WTC11 (cell line): ENCODE results near the gene AKIRIN2. TPM values are rescaled to one million over a fixed set of nuclear protein-coding genes. Genes with fewer than 3 reads are reported as not detected.

Experiments
- ATAC-seq: fragments of 200-7000 bp; cut with Tn5 transposase; 2 replicates; pipeline ENCODE4 v1.10.0; 2021; ENCODE audit warnings: mild to moderate bottlenecking, moderate library complexity
- CTCF ChIA-PET: fragments of 300-600 bp; sonication (Branson Sonifier 250); formaldehyde crosslinking; loops from one replicate; lab custom pipeline; 2021; ENCODE audit warnings: antibody characterized with exemption; lab: Charles Lee
- POLR2A ChIA-PET: fragments of 350-600 bp; sonication (Branson Sonifier 250); formaldehyde crosslinking; loops from one replicate; lab custom pipeline; 2021; ENCODE audit warnings: antibody characterized with exemption; lab: Charles Lee
- DNase-seq: peaks from one replicate; pipeline ENCODE4 v3.0.0; 2021; ENCODE audit warnings: low spot score
- H3K27ac Mint-ChIP-seq: 2 replicates; pipeline ENCODE4 v1.8.0; 2021; ENCODE audit warnings: mixed read lengths
- H3K27me3 Mint-ChIP-seq: 2 replicates; pipeline ENCODE4 v1.8.0; 2021; ENCODE audit warnings: low read depth, mild to moderate bottlenecking, moderate library complexity, mixed read lengths
- H3K36me3 Mint-ChIP-seq: 2 replicates; pipeline ENCODE4 v1.8.0; 2021; ENCODE audit warnings: mixed read lengths
- H3K4me1 Mint-ChIP-seq: 2 replicates; pipeline ENCODE4 v1.8.0; 2022; ENCODE audit warnings: mixed read lengths
- H3K4me3 Mint-ChIP-seq: 2 replicates; pipeline ENCODE4 v1.8.0; 2021; ENCODE audit warnings: mild to moderate bottlenecking, moderate library complexity, mixed read lengths
- H3K9me3 Mint-ChIP-seq: 2 replicates; pipeline ENCODE4 v1.8.0; 2021; ENCODE audit warnings: mixed read lengths
- EMX1 ChIP-seq: fragments of 250-450 bp; sonication (Bioruptor Pico); IDR thresholded peaks from 2 replicates; pipeline ENCODE4 v1.8.0; 2021; ENCODE audit warnings: mild to moderate bottlenecking
- FOXK1 ChIP-seq: sonication (generic); formaldehyde crosslinking; IDR thresholded peaks from 2 replicates; pipeline ENCODE4 v1.8.0; 2022; ENCODE audit warnings: mild to moderate bottlenecking, moderate library complexity, missing genetic modification reagents
- HMGA2 ChIP-seq: fragments of 250-450 bp; sonication (Bioruptor Pico); IDR thresholded peaks from 2 replicates; pipeline ENCODE4 v1.4.0; 2021; ENCODE audit warnings: mild to moderate bottlenecking, moderate library complexity
- JAZF1 ChIP-seq: fragments of 250-450 bp; sonication (Bioruptor Pico); IDR thresholded peaks from 2 replicates; pipeline ENCODE4 v1.9.0; 2021; ENCODE audit warnings: moderate library complexity, mild to moderate bottlenecking, inconsistent platforms
- SOX15 ChIP-seq: fragments of 250-450 bp; sonication (Bioruptor Pico); IDR thresholded peaks from 2 replicates; pipeline ENCODE4 v1.9.0; 2021; ENCODE audit warnings: mild to moderate bottlenecking
- TCF7 ChIP-seq: sonication (generic); formaldehyde crosslinking; IDR thresholded peaks from 2 replicates; pipeline ENCODE4 v1.8.0; 2022; ENCODE audit warnings: mild to moderate bottlenecking, low read depth, missing genetic modification reagents, moderate library complexity
- ZBTB21 ChIP-seq: sonication (generic); formaldehyde crosslinking; IDR thresholded peaks from 2 replicates; pipeline ENCODE4 v1.8.1; 2023; ENCODE audit warnings: mild to moderate bottlenecking, missing genetic modification reagents, borderline replicate concordance
- ZNF138 ChIP-seq: sonication (generic); formaldehyde crosslinking; conservative IDR thresholded peaks from 2 replicates; pipeline ENCODE4 v1.8.1; 2022; ENCODE audit warnings: mild to moderate bottlenecking, moderate library complexity, missing genetic modification reagents
- ZNF232 ChIP-seq: sonication (generic); formaldehyde crosslinking; IDR thresholded peaks from 2 replicates; pipeline ENCODE4 v1.8.0; 2022; ENCODE audit warnings: mild to moderate bottlenecking, missing genetic modification reagents
- total RNA-seq: library from RNA; stranded (reverse); gene quantifications from 3 replicates; pipeline ENCODE4 v1.2.3, GENCODE V29; 2021
- TF ChIP-seq, protein P1 (sequence below): sonication (generic); formaldehyde crosslinking; IDR thresholded peaks from 2 replicates; pipeline ENCODE4 v1.8.1; 2022; ENCODE audit warnings: low read depth, mild to moderate bottlenecking, moderate library complexity, missing genetic modification reagents, borderline replicate concordance
- TF ChIP-seq, protein P2 (sequence below): fragments of 250-450 bp; sonication (Bioruptor Pico); IDR thresholded peaks from 2 replicates; pipeline ENCODE4 v2.1.2; 2022; ENCODE audit warnings: mild to moderate bottlenecking, moderate library complexity
- TF ChIP-seq, protein P3 (sequence below): sonication (generic); formaldehyde crosslinking; IDR thresholded peaks from 2 replicates; pipeline ENCODE4 v1.8.1; 2022; ENCODE audit warnings: mild to moderate bottlenecking, moderate library complexity, missing genetic modification reagents
- TF ChIP-seq, protein P4 (sequence below): fragments of 250-450 bp; sonication (Bioruptor Pico); IDR thresholded peaks from 2 replicates; pipeline ENCODE4 v1.9.0; 2021; ENCODE audit warnings: mild to moderate bottlenecking, borderline replicate concordance
- TF ChIP-seq, protein P5 (sequence below): fragments of 200-600 bp; IDR thresholded peaks from 2 replicates; pipeline ENCODE4 v1.8.0; 2022; ENCODE audit warnings: antibody characterized with exemption
- TF ChIP-seq, protein P6 (sequence below): fragments of 250-450 bp; sonication (Bioruptor Pico); IDR thresholded peaks from 2 replicates; pipeline ENCODE4 v1.9.0; 2021; ENCODE audit warnings: mild to moderate bottlenecking
- TF ChIP-seq, protein P7 (sequence below): fragments of 250-450 bp; sonication (Bioruptor Pico); IDR thresholded peaks from 2 replicates; pipeline ENCODE4 v1.9.0; 2021; ENCODE audit warnings: mild to moderate bottlenecking
- TF ChIP-seq, protein P8 (sequence below): sonication (generic); formaldehyde crosslinking; IDR thresholded peaks from 2 replicates; pipeline ENCODE4 v1.8.1; 2022; ENCODE audit warnings: mild to moderate bottlenecking, missing genetic modification reagents, moderate library complexity, borderline replicate concordance

AKIRIN2 gene
- total RNA-seq, 1 experiment from 2014 or later, result 90.2 TPM

DNA sequence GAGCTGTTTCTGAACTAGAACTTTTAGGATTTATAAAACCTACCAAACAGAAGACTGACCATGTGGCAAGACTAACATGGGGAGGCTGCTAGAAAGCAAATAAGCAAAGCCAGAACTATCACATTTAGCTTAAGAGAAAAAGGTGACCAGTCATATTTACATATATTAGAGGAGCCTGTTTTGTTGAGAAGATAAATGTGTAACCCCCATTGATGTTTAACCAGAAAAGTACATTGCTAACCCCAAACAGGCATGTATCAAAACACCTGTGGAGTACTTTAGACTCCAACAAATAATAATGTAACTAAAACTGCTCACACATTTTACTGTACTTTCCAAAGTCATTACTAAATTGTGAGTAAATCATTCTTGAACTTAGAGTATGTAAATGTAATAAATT lies 35.0 kb downstream of the AKIRIN2 start:
- no peak for DNase-seq
- Mint-ChIP-seq H3K27ac (no peak overlapping the region), H3K4me3 (no peak overlapping the region)
- ATAC-seq, result no peak
- no peak for TF ChIP-seq ZNF138 (CRISPR knock-in tag)
- no peak for TF ChIP-seq HMGA2 (CRISPR knock-in tag)
- TF ChIP-seq JAZF1 (CRISPR knock-in tag), result no peak
- TF ChIP-seq ZNF232, result no peak
- TF ChIP-seq, protein P1, sequence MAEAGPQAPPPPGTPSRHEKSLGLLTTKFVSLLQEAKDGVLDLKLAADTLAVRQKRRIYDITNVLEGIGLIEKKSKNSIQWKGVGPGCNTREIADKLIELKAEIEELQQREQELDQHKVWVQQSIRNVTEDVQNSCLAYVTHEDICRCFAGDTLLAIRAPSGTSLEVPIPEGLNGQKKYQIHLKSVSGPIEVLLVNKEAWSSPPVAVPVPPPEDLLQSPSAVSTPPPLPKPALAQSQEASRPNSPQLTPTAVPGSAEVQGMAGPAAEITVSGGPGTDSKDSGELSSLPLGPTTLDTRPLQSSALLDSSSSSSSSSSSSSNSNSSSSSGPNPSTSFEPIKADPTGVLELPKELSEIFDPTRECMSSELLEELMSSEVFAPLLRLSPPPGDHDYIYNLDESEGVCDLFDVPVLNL, result no peak
- TF ChIP-seq TCF7 (CRISPR knock-in tag), result no peak
- TF ChIP-seq, protein P2, sequence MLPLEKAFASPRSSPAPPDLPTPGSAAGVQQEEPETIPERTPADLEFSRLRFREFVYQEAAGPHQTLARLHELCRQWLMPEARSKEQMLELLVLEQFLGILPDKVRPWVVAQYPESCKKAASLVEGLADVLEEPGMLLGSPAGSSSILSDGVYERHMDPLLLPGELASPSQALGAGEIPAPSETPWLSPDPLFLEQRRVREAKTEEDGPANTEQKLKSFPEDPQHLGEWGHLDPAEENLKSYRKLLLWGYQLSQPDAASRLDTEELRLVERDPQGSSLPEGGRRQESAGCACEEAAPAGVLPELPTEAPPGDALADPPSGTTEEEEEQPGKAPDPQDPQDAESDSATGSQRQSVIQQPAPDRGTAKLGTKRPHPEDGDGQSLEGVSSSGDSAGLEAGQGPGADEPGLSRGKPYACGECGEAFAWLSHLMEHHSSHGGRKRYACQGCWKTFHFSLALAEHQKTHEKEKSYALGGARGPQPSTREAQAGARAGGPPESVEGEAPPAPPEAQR (CRISPR knock-in tag), result no peak
- TF ChIP-seq, protein P3, sequence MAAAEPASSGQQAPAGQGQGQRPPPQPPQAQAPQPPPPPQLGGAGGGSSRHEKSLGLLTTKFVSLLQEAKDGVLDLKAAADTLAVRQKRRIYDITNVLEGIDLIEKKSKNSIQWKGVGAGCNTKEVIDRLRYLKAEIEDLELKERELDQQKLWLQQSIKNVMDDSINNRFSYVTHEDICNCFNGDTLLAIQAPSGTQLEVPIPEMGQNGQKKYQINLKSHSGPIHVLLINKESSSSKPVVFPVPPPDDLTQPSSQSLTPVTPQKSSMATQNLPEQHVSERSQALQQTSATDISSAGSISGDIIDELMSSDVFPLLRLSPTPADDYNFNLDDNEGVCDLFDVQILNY, result no peak
- TF ChIP-seq SOX15 (CRISPR knock-in tag), result no peak
- no peak for TF ChIP-seq EMX1
- TF ChIP-seq, all 79 proteins: peak for 0
- H3K9me3 Mint-ChIP-seq, result no peaks in the 10 kb centered on the region
- H3K4me1 Mint-ChIP-seq, result peaks cover 16% of the 10 kb centered on the region
- no peaks in the 10 kb centered on the region for H3K27me3 Mint-ChIP-seq
- H3K36me3 Mint-ChIP-seq, result peaks cover 31% of the 10 kb centered on the region
- ChIA-PET POLR2A (no interaction called here), CTCF (no interaction called here)

DNA sequence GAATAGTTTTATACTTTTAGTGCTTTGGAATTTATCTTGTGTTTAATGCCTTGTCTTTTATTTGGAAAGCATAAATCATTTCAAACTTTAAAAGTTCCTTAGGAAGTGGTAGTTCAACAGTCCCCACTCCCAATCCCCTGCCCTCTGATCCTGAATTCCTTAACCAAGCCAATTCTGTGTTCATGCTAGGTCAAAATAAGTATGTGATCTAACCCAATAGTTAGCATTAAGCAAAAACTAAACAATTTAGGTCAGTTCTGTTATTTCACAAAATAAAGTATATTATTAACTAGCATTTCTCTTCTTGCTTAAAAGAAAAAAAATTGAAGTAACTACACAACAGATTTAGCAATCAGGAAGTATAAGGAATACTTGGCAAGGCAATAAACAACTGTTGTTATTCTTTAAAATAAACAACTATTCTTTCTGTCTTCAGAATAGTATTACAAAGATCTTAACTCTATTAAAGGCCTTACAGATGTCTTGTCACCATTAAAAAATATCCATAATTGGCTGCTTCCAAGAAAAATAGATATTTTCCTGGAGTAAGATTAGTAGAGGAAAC lies 37.0 kb downstream of the AKIRIN2 start:
- Mint-ChIP-seq H3K27ac (no peak overlapping the region), H3K4me3 (no peak overlapping the region), H3K9me3 (no peaks in the 10 kb centered on the region), H3K4me1 (no peaks in the 10 kb centered on the region), H3K27me3 (no peaks in the 10 kb centered on the region), H3K36me3 (peaks cover 43% of the 10 kb centered on the region)
- no peak for ATAC-seq
- POLR2A ChIA-PET, result no interaction called here
- TF ChIP-seq, protein P4, sequence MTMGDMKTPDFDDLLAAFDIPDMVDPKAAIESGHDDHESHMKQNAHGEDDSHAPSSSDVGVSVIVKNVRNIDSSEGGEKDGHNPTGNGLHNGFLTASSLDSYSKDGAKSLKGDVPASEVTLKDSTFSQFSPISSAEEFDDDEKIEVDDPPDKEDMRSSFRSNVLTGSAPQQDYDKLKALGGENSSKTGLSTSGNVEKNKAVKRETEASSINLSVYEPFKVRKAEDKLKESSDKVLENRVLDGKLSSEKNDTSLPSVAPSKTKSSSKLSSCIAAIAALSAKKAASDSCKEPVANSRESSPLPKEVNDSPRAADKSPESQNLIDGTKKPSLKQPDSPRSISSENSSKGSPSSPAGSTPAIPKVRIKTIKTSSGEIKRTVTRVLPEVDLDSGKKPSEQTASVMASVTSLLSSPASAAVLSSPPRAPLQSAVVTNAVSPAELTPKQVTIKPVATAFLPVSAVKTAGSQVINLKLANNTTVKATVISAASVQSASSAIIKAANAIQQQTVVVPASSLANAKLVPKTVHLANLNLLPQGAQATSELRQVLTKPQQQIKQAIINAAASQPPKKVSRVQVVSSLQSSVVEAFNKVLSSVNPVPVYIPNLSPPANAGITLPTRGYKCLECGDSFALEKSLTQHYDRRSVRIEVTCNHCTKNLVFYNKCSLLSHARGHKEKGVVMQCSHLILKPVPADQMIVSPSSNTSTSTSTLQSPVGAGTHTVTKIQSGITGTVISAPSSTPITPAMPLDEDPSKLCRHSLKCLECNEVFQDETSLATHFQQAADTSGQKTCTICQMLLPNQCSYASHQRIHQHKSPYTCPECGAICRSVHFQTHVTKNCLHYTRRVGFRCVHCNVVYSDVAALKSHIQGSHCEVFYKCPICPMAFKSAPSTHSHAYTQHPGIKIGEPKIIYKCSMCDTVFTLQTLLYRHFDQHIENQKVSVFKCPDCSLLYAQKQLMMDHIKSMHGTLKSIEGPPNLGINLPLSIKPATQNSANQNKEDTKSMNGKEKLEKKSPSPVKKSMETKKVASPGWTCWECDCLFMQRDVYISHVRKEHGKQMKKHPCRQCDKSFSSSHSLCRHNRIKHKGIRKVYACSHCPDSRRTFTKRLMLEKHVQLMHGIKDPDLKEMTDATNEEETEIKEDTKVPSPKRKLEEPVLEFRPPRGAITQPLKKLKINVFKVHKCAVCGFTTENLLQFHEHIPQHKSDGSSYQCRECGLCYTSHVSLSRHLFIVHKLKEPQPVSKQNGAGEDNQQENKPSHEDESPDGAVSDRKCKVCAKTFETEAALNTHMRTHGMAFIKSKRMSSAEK (CRISPR knock-in tag), result no peak
- no peak for TF ChIP-seq FOXK1 (CRISPR knock-in tag)
- CTCF ChIA-PET, result interaction anchor here (0.6 kb wide), 1 partner anchor 8 kb away, joined by 3 read pairs; no protein-coding TSS in a partner anchor
- DNase-seq, result no peak

DNA sequence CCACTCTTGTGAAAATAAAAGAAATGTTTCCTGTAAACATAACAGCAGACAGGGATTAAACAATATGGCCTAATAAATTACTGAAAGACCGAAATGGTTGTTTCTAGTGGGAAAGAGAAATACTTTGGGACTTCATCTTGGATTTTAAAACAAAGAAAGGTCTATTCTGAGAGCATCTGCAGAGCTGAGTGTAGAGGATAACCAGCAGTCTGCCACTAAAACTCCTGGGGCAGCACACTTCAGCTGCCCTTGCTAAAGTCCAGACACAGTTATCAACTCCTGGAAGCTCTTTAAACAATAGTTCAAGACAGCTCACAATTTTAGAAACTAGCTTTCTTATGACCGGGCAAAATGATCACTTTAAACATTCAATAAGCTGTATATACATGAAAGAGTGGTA lies 38.6 kb downstream of the AKIRIN2 start:
- TF ChIP-seq, protein P5, sequence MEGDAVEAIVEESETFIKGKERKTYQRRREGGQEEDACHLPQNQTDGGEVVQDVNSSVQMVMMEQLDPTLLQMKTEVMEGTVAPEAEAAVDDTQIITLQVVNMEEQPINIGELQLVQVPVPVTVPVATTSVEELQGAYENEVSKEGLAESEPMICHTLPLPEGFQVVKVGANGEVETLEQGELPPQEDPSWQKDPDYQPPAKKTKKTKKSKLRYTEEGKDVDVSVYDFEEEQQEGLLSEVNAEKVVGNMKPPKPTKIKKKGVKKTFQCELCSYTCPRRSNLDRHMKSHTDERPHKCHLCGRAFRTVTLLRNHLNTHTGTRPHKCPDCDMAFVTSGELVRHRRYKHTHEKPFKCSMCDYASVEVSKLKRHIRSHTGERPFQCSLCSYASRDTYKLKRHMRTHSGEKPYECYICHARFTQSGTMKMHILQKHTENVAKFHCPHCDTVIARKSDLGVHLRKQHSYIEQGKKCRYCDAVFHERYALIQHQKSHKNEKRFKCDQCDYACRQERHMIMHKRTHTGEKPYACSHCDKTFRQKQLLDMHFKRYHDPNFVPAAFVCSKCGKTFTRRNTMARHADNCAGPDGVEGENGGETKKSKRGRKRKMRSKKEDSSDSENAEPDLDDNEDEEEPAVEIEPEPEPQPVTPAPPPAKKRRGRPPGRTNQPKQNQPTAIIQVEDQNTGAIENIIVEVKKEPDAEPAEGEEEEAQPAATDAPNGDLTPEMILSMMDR, result no peak
- no peak for TF ChIP-seq ZBTB21 (CRISPR knock-in tag)
- TF ChIP-seq, protein P6, sequence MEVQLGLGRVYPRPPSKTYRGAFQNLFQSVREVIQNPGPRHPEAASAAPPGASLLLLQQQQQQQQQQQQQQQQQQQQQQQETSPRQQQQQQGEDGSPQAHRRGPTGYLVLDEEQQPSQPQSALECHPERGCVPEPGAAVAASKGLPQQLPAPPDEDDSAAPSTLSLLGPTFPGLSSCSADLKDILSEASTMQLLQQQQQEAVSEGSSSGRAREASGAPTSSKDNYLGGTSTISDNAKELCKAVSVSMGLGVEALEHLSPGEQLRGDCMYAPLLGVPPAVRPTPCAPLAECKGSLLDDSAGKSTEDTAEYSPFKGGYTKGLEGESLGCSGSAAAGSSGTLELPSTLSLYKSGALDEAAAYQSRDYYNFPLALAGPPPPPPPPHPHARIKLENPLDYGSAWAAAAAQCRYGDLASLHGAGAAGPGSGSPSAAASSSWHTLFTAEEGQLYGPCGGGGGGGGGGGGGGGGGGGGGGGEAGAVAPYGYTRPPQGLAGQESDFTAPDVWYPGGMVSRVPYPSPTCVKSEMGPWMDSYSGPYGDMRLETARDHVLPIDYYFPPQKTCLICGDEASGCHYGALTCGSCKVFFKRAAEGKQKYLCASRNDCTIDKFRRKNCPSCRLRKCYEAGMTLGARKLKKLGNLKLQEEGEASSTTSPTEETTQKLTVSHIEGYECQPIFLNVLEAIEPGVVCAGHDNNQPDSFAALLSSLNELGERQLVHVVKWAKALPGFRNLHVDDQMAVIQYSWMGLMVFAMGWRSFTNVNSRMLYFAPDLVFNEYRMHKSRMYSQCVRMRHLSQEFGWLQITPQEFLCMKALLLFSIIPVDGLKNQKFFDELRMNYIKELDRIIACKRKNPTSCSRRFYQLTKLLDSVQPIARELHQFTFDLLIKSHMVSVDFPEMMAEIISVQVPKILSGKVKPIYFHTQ (CRISPR knock-in tag), result no peak
- TF ChIP-seq, protein P7, sequence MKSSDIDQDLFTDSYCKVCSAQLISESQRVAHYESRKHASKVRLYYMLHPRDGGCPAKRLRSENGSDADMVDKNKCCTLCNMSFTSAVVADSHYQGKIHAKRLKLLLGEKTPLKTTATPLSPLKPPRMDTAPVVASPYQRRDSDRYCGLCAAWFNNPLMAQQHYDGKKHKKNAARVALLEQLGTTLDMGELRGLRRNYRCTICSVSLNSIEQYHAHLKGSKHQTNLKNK (CRISPR knock-in tag), result no peak
- TF ChIP-seq, protein P8, sequence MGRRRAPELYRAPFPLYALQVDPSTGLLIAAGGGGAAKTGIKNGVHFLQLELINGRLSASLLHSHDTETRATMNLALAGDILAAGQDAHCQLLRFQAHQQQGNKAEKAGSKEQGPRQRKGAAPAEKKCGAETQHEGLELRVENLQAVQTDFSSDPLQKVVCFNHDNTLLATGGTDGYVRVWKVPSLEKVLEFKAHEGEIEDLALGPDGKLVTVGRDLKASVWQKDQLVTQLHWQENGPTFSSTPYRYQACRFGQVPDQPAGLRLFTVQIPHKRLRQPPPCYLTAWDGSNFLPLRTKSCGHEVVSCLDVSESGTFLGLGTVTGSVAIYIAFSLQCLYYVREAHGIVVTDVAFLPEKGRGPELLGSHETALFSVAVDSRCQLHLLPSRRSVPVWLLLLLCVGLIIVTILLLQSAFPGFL, result no peak
- CTCF ChIA-PET, result no interaction called here
- POLR2A ChIA-PET, result no interaction called here
- no peaks in the 10 kb centered on the region for H3K27me3 Mint-ChIP-seq
- no peaks in the 10 kb centered on the region for H3K9me3 Mint-ChIP-seq
- no peak overlapping the region for H3K4me3 Mint-ChIP-seq
- H3K36me3 Mint-ChIP-seq, result peaks cover 48% of the 10 kb centered on the region
- H3K4me1 Mint-ChIP-seq, result no peaks in the 10 kb centered on the region
- DNase-seq (no peak), ATAC-seq (no peak)
- no peak overlapping the region for H3K27ac Mint-ChIP-seq
